Spleen (tissue), 11 donors: ENCODE measurements around the gene FBXW7. TPM values are rescaled to one million over a fixed set of nuclear protein-coding genes. Genes with fewer than 3 reads are reported as not detected.
A peak's percentile ranks its signal among the peaks of the same experiment; 100 is the strongest.

ENCODE experiments used
- DNase-seq: peaks from one replicate; pipeline ENCODE4 v3.0.0-alpha.2; 2020
- H3K27ac ChIP-seq, 8 donors: fragments of 200-600 bp; sonication (generic) in 7 of 8; 1 replicate in 4 of 8; 2 replicates in 4 of 8; pipeline versions ENCODE4 v1.5.0 to v1.8.0; 2016 to 2021; ENCODE audit warnings: inconsistent platforms in 4 of 8, mild to moderate bottlenecking in 4 of 8, moderate library complexity in 1 of 8
- H3K27me3 ChIP-seq, 7 donors: fragments of 200-600 bp; sonication (generic) in 6 of 7; replicated peaks in 1 of 7; 1 replicate in 4 of 7; 2 replicates in 3 of 7; pipeline versions ENCODE4 v1.5.0 to v1.8.0; 2016 to 2021; ENCODE audit warnings: inconsistent platforms in 3 of 7, mild to moderate bottlenecking in 1 of 7
- H3K36me3 ChIP-seq, 6 donors: fragments of 200-600 bp; sonication (generic) in 5 of 6; 1 replicate in 4 of 6; 2 replicates in 2 of 6; pipeline versions ENCODE4 v1.5.0 to v1.8.0; 2016 to 2021; ENCODE audit warnings: inconsistent platforms in 2 of 6
- H3K4me1 ChIP-seq, 6 donors: fragments of 200-600 bp; sonication (generic) in 5 of 6; 1 replicate in 3 of 6; 2 replicates in 3 of 6; pipeline versions ENCODE4 v1.5.0 to v1.8.0; 2016 to 2021; ENCODE audit warnings: inconsistent platforms in 3 of 6
- H3K4me3 ChIP-seq, 8 donors: fragments of 200-600 bp; sonication (generic) in 7 of 8; 1 replicate in 4 of 8; 2 replicates in 4 of 8; pipeline versions ENCODE4 v1.5.0 to v1.8.0; 2016 to 2021; ENCODE audit warnings: inconsistent platforms in 4 of 8, mild to moderate bottlenecking in 4 of 8, moderate library complexity in 2 of 8
- H3K9me3 ChIP-seq, 8 donors: fragments of 200-600 bp; sonication (generic) in 7 of 8; 1 replicate in 4 of 8; 2 replicates in 4 of 8; pipeline versions ENCODE4 v1.5.0 to v1.8.0; 2016 to 2021; ENCODE audit warnings: inconsistent platforms in 4 of 8
- POLR2A ChIP-seq, 3 donors: fragments of 450-650 bp; IDR thresholded peaks; one replicate each; pipeline ENCODE4 v1.5.1; 2017; ENCODE audit warnings: antibody characterized with exemption in 3 of 3, mild to moderate bottlenecking in 1 of 3
- POLR2AphosphoS5 ChIP-seq, 3 donors: sonication (generic); formaldehyde crosslinking; IDR thresholded peaks; one replicate each; pipeline ENCODE4 v1.5.1; 2017; ENCODE audit warnings: antibody characterized with exemption in 3 of 3
- WGBS, 5 donors: extraction: QIAGEN DNeasy Blood & Tissue Kit in 3 of 5; methylation state at CpG; one replicate each; pipeline versions ENCODE4 v1.1.5 to v1.1.7; 2013 to 2018; 5-methylcytosine and 5-hydroxymethylcytosine counted together
- intact Hi-C: fragments of 100-400 bp; cut with DNase I; formaldehyde crosslinking; loops from one replicate; pipeline ENCODE4 v1.15.0; 2023; ENCODE audit warnings: low total_unique reads
- polyA plus RNA-seq, 3 donors: library from polyadenylated mRNA; stranded (reverse); fragments of 200-250 nt; gene quantifications; one replicate each; pipeline ENCODE4 v1.2.1, GENCODE V29; 2013
- total RNA-seq, 7 donors: library from RNA; depleted of rRNA in 3 of 7; stranded (reverse); fragments of >200 nt in 3 of 7; fragmentation: NEBNext Ultra II Directional in 4 of 7; extraction: Animal tissue kit (Norgen Biotek cat#: 25700) in 4 of 7; gene quantifications; one replicate each; pipeline versions ENCODE4 v1.1.0 to v1.2.1, GENCODE V29; 2016 to 2021
- TF ChIP-seq, protein P1 (sequence below), 11 experiments: fragments of 200-600 bp in 7 of 11; fragments of 450-650 bp in 4 of 11; sonication (generic) in 4 of 11; IDR thresholded peaks in 8 of 11; conservative IDR thresholded peaks in 3 of 11; 1 replicate in 7 of 11; 2 replicates in 4 of 11; pipeline versions ENCODE4 v1.4.0 to v1.8.0; 2016 to 2021; ENCODE audit warnings: antibody characterized with exemption in 11 of 11, inconsistent platforms in 4 of 11, mild to moderate bottlenecking in 1 of 11
- donor health status: healthy with polysubstance abuse.
- donor health status: DM: no; HTN: no; CAD: no; lungs with moderate emphysema.
- donor health status: DM: no; HTN: no; CAD: no.
- donor health status: Bipolar disorder and iron deficiency.
- donor health status: healthy.
- donor health status: DM: no; HTN: no; CAD: no.
- donor health status: DM: yes; HTN: yes; CAD: no.

Gene FBXW7
- total and polyA plus RNA-seq, 10 donors, result 11.5 to 140 (median 79.9) TPM

DNA sequence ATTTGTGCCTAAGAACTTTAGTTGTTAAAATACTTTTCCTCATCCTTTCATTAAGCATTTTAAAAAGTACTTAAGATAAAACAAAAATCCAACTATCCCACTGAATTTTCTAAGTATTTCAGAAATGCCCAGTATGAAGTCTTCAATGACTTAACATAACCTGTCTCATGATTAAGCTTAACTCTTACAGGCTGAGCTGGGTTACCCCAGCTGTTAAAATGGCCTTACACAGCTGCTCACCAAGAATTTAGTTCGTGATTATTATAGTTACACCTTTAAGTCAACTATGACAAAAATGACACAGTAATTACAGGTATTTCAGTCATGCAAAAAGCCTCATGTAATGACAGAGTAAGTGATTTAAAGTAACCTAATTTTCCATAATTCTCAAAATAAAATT is 145.7 kb downstream of the FBXW7 start:
- intact Hi-C loops, result no loop called here
- H3K4me3 ChIP-seq, result no peak overlapping the region
- DNase-seq, result no peak
- H3K27ac ChIP-seq, result no peak overlapping the region
- no peaks in the 10 kb centered on the region for H3K9me3 ChIP-seq
- WGBS, 5 donors, result 84 to 100% (median 89%) methylated on average over 1 of the region's 1 CpG
- H3K36me3 ChIP-seq, result peaks cover 0 to 7% (median 0%) of the 10 kb centered on the region in 6 donors
- H3K27me3 ChIP-seq, result no peaks in the 10 kb centered on the region
- H3K4me1 ChIP-seq, result peaks cover 0 to 7% (median 2%) of the 10 kb centered on the region in 6 donors
- TF ChIP-seq, protein P1, sequence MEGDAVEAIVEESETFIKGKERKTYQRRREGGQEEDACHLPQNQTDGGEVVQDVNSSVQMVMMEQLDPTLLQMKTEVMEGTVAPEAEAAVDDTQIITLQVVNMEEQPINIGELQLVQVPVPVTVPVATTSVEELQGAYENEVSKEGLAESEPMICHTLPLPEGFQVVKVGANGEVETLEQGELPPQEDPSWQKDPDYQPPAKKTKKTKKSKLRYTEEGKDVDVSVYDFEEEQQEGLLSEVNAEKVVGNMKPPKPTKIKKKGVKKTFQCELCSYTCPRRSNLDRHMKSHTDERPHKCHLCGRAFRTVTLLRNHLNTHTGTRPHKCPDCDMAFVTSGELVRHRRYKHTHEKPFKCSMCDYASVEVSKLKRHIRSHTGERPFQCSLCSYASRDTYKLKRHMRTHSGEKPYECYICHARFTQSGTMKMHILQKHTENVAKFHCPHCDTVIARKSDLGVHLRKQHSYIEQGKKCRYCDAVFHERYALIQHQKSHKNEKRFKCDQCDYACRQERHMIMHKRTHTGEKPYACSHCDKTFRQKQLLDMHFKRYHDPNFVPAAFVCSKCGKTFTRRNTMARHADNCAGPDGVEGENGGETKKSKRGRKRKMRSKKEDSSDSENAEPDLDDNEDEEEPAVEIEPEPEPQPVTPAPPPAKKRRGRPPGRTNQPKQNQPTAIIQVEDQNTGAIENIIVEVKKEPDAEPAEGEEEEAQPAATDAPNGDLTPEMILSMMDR (IDR thresholded peaks at IDR 0.05 in 8 of 11, conservative IDR thresholded peaks at IDR 0.05 in 3 of 11), result no peak
- TF ChIP-seq POLR2A (IDR thresholded peaks at IDR 0.05), result no peak
- no peak for TF ChIP-seq POLR2AphosphoS5 (IDR thresholded peaks at IDR 0.05)

DNA sequence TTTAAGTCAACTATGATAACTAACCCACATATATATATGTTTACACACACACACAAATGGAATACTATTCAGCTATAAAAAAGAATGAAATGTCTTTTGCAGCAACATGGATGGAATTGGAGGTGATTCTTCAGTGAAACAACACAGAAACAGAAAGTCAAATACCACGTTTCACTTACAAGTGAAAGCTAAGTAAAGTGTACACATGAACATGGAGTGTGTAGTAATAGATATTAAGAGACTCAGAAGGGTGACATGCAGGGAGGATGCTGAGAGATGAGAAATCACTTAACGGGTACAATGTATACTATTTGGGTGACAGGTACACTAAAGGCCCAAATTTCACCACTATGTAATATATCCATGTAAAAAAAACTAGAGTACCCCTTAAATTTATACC is 146.5 kb downstream of the FBXW7 start:
- Histone ChIP-seq H3K36me3 (peaks cover 0 to 7% (median 0%) of the 10 kb centered on the region in 6 donors), H3K4me3 (no peak overlapping the region), H3K27ac (no peak overlapping the region), H3K4me1 (peaks cover 0 to 11% (median 0%) of the 10 kb centered on the region in 6 donors), H3K9me3 (no peaks in the 10 kb centered on the region), H3K27me3 (no peaks in the 10 kb centered on the region)
- WGBS, 5 donors, result 83 to 91% (median 89%) methylated on average over 2 of the region's 2 CpGs
- TF ChIP-seq, protein P1 (IDR thresholded peaks at IDR 0.05 in 8 of 11, conservative IDR thresholded peaks at IDR 0.05 in 3 of 11), result no peak
- no peak for TF ChIP-seq POLR2AphosphoS5 (IDR thresholded peaks at IDR 0.05)
- TF ChIP-seq POLR2A (IDR thresholded peaks at IDR 0.05), result no peak
- intact Hi-C loops, result no loop called here
- no peak for DNase-seq

DNA sequence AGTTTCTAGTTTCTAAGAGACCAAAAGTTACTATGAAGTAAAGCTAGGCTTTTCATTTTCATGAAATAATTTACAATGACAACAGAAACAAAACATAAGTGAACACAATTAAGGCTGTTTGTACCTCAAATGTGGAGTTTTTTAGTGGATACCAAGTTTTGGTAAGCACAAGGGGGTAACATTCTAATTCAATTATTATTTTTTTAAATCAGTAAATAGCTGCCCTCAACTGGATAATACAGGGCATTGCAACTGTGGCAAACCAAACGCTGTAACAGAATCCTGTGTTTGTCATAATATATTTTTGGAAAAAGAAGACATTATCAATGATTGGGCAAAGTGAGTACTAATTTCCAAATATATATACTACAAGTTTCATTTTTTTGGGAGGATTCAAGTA is 150.3 kb downstream of the FBXW7 start:
- Histone ChIP-seq H3K4me3 (no peak overlapping the region), H3K27me3 (no peaks in the 10 kb centered on the region), H3K9me3 (no peaks in the 10 kb centered on the region), H3K36me3 (no peaks in the 10 kb centered on the region), H3K4me1 (peaks cover 0 to 36% (median 17%) of the 10 kb centered on the region in 6 donors), H3K27ac (no peak overlapping the region)
- 11 to 22% (median 15%) methylated on average over 1 of the region's 1 CpG for WGBS, 5 donors
- TF ChIP-seq, protein P1 (IDR thresholded peaks at IDR 0.05 in 8 of 11, conservative IDR thresholded peaks at IDR 0.05 in 3 of 11), result peak in 8 of 11 experiments; percentile 44 to 68 (median 58)
- TF ChIP-seq POLR2AphosphoS5 (IDR thresholded peaks at IDR 0.05), result no peak
- intact Hi-C loops, result no loop called here
- no peak for DNase-seq

DNA sequence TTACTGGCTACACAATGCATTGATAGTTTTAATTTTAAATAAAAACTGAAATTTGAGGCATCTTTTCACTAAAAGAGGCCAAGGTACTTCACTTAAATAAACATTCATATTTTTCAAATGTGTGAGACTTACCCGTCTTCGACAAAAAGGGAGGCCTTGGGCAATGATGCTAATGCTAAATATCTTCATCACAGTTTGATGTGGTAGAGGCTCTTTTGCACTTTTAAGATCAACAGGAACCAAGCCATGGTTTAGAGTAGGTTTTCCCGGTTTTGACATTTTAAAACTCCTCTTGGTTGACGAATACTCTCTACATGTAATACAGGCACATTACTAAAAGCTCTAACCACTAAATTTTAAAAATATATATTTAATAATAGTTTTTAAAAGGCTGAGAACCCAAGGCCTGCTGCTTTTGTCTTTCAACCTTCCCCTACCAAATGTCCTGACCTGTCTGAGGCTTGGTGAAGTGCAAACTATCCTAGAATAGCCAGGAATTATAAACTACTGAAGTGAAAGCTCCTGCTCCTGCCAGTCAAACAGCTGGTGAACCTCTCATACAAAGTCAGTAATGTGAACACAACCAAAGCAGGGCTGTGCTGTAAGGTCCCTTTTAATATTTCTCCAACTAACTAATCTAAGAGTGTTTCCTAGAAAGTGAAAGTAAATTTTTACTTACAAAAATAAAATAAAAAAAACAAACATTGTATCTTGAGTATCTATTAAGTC is 153.7 kb downstream of the FBXW7 start:
- TF ChIP-seq POLR2A (IDR thresholded peaks at IDR 0.05), result no peak
- no peak for TF ChIP-seq POLR2AphosphoS5 (IDR thresholded peaks at IDR 0.05)
- TF ChIP-seq, protein P1 (IDR thresholded peaks at IDR 0.05 in 8 of 11, conservative IDR thresholded peaks at IDR 0.05 in 3 of 11), result no peak
- Histone ChIP-seq H3K9me3 (no peaks in the 10 kb centered on the region), H3K4me3 (peak overlapping the region in 2 of 8 donors; percentile 16 to 27), H3K36me3 (no peaks in the 10 kb centered on the region), H3K27me3 (no peaks in the 10 kb centered on the region), H3K4me1 (peaks cover 0 to 45% (median 19%) of the 10 kb centered on the region in 6 donors), H3K27ac (peak overlapping the region in 7 of 8 donors; percentile 44 to 70 (median 58))
- intact Hi-C loops, result no loop called here
- no peak for DNase-seq
- WGBS, 5 donors, result 52 to 72% (median 62%) methylated on average over 4 of the region's 4 CpGs
